ENCODE results near the gene SLCO1B1.

The SLCO1B1 gene

DNA sequence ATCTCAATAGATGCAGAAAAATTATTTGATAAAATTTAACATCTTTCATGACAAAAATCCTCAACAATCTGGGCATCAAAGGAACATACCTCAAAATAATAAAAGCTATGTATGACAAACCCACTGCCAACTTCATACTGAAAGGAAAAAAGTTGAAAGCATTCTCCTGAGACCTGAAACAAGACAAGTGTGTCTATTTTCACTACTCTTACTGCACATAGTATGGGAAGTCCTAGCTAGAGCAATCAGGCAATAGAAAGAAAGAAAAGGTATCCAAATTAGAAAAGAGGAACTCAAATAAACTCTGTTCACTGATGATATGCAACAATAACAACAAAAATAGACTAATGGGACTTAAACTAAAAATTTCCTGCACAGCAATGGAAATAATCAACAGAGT is 90.1 kb downstream of the SLCO1B1 start:
- no peak for DNase-seq

DNA sequence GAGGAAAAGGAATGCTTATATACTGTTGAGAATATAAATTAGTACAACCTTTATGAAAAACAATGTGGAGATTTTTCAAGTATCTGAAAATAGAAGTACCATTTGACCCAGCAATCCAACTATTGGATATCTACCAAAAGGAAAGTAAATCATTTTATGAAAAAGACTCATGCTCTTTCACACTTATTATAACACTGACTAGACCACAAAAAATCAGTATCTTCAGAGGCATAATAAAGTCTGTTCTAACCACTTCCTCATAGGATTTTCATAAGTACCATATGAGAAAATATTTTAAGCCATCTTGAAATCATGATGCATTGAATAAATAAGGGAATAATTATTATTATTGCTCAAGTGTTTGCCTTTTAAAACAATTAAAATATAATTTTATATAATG is 90.8 kb downstream of the SLCO1B1 start:
- DNase-seq = no peak

DNA sequence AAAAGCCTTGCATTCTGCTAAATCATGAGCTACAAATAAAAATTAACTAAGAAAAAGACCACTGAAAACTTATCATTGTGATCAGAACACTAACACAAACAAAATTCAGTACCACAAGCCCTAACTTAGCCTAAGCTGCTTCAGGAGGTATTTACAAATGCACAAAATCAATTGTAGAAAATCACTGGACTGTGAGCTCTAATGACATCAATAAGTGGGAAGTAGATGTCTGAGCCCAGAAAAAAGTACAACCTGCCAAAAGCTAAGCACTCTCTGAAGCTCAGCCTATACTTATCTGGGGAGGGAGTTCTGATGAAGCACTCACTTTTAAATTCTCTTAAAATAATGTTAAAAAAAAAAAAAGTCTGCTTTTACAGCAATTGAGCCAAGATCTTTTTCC is 92.9 kb downstream of the SLCO1B1 start:
- DNase-seq = no peak

DNA sequence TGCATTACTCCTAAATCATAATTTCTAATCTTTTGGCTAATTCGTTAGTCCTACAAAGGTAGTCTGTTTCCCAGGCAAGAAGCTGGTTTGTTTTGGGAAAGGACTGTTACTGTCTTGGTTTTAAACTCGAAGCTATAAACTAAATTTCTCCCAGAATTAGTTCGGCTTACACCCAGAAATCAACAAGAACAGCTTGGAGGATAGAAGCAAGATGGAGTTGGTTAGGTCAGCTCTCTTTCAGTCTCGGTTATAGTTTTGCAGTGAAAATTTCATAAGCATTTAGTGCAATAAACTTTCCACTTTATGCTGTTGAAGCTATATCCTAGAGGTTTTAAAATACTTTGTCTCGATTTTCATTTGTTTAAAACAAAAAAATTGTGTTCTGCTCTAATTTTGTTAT is 103.4 kb downstream of the SLCO1B1 start:
- DNase-seq = no peak

DNA sequence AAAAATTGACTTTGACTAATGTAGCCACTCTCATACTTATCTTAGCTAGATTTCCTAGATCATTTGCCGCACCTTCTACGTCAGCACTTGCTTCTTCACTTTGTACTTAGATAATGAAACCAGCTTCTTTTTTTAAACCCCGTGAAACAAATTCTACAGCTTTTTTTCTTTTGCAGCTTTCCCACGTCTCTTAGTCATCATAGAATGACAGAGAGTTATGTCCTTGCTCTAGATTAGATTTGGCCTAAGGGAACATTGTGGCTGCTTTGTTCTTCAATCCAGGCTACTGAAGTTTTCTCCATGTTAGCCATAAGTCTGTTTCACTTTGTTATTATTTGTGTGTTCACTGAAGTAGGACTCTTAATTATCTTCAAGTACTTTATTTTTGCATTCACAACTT is 108.9 kb downstream of the SLCO1B1 start:
- DNase-seq = no peak

DNA sequence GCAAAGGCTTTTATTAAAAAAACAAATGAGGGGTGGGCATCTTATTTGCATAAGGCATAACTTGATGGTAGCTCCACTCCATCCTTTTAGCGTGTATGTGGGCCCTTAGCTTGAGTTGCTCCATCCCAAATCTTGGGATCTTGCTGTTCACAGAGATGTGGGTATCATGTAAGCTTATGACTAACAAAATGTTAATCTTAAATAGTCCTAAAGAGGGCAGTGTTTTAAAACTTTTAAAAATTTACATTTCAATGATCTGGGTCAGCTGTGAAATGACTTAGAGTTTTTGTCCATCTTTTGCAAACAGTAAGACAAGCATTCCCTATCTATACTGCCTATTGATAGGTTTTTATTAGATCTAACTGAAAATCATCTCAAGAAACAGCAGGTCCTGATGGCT is 117.7 kb downstream of the SLCO1B1 start:
- no peak for DNase-seq

DNA sequence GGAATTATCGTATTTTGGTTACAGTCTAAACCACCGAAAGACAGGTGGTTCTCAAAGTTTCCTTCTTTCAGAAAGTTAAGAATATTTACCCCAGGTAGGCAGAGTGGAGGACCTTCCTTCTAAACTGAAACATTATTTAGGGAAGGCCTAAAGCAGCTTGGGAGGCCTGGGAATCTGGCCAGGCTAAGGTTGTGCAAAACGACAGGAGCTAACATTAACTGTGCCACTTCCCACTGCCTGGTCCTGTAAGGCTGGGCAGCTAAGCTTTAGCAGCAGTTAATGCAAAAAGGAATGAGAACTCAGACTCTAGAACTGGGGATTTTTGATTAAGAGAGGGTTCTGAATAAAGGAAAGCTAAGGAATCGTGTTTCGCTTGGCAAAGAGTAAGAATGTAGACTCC is 121.1 kb downstream of the SLCO1B1 start:
- no peak for DNase-seq

DNA sequence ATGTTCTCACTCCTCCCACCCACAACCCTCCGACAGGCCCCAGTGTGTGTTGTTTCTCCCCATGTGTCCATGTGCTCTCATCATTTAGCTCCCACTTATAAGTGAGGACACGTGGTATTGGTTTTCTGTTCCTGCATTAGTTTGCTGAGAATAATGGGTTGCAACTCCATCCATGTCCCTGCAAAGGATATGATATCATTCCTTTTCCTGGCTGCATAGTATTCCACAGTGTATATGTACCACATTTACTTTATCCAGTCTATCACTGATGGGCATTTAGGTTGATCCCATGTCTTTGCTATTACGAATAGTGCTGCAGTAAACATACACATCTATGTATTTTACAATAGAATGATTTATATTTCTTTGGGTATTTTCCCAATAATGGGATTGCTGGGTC is 126.2 kb downstream of the SLCO1B1 start:
- DNase-seq = no peak

DNA sequence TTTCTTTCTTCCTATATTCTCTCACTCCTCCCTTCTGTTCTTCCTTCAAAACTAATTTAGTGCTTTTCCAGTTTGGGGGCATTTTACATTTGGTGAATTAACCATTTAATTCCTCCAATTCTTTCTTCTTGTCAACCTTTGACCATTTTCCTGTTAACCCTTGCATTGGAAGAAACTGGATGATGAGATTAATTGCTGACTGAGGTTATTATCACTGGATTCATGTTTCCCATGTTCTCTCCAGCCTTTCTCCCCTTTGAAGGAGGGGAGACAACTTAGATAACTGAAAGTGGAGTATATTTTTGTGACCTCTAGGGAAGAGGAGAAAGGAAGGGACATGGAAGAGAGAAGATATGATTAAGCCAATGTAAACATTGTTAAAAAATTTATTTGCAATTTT is 133.2 kb downstream of the SLCO1B1 start:
- no peak for DNase-seq

DNA sequence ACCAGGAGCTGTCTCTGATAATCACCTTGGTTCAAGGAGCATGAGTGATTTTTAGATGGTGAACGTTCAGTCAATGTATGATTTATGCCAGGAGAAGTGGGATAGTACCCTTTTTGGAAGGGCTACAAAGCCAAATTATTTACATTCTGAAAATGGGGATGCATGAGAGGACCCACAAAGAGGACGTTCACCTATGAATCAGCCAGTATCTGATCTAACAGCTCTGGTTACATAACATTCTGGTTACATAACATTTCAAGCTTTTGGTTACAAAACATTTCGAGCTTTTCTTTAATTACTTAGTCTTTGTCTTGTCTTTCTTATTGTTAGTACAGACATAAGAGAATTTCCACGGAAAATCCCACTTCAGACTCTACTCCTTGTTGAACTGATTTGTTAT is 134.9 kb downstream of the SLCO1B1 start:
- DNase-seq = no peak

DNA sequence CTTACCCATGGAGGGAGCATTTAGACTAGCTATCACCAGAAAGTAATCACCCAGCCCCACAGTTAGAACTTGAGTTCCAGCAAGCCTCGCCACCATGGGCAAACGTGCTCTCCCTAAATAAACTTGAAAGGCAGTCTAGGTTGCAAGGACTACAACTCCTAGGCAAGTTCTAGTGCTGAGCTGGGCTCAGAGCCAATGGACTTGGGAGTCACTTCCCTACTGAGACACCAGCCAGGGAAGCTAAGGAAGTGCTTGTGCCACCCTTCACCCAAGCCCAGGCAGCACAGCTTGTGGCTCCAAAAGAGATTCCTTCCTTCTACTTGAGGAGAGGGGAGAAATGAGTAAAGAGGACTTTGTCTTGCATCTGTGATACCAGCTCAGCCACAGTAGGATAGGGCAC is 145.8 kb downstream of the SLCO1B1 start:
- no peak for DNase-seq
